HG03565 (cell line): ENCODE measurements around the gene SLC16A11.
A peak's percentile ranks its signal among the peaks of the same experiment; 100 is the strongest.

ENCODE experiments used
- ATAC-seq: cut with Tn5 transposase; IDR thresholded peaks from one replicate; pipeline ENCODE4 v1.9.1; 2021; ENCODE audit warnings: mild to moderate bottlenecking, moderate library complexity; ENCODE audit not compliant: unreplicated experiment

Gene SLC16A11

DNA sequence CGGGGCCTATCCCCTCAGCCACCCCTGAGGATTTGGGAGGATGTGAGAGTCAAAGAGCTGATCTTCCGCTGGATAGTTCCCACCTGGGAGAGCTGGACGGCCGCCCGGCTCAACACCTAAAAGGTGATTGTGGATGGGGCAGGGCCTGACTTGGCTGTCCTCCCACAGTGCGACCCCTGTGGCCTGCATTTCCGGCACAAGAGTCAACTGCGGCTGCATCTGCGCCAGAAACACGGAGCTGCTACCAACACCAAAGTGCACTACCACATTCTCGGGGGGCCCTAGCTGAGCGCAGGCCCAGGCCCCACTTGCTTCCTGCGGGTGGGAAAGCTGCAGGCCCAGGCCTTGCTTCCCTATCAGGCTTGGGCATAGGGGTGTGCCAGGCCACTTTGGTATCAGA lies 16.6 kb downstream of the SLC16A11 start:
- ATAC-seq, result no peak

DNA sequence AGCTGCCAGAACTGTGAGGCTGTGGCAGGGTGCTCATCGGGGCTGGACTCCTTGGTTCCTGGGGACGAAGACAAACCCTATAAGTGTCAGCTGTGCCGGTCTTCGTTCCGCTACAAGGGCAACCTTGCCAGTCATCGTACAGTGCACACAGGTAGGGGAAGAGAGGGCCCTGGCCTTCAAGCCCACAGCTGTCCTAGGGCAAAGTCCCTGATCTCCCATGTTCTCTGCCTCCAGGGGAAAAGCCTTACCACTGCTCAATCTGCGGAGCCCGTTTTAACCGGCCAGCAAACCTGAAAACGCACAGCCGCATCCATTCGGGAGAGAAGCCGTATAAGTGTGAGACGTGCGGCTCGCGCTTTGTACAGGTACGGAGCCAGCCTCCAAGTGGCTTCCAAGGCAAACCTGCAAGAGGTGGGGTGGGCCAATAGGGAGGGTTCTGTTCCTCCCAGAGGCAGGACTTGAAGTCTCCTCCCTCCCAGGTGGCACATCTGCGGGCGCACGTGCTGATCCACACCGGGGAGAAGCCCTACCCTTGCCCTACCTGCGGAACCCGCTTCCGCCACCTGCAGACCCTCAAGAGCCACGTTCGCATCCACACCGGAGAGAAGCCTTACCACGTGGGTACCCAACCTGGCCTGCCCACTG lies 17.3 kb downstream of the SLC16A11 start:
- ATAC-seq, result no peak

DNA sequence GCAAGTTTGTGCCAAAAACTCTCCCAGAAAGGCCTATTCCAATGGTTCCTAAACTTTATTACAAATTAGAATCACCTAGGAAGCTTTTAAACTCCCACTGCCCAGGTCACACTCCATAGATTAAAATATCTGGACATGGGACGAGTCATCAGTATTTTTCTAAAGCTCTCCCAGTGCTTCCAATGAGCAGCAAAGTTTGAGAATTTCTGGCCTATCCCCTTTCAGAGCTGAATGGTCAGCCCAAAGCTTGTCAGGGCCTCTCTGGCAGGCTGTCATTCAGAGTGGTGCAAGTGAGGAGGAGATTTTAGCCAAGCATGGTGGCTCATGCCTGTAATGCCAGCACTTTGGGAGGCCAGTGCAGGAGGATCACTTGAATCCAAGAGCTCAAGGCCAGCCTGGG lies 18.6 kb downstream of the SLC16A11 start:
- no peak for ATAC-seq

DNA sequence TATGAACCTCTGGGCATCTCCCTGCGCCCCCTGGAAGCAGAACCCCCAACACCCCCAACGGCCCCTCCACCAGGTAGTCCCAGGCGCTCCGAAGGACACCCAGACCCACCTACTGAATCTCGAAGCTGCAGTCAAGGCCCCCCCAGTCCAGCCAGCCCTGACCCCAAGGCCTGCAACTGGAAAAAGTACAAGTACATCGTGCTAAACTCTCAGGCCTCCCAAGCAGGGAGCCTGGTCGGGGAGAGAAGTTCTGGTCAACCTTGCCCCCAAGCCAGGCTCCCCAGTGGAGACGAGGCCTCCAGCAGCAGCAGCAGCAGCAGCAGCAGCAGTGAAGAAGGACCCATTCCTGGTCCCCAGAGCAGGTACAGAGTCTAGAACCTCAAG lies 19.5 kb downstream of the SLC16A11 start:
- ATAC-seq, result no peak

DNA sequence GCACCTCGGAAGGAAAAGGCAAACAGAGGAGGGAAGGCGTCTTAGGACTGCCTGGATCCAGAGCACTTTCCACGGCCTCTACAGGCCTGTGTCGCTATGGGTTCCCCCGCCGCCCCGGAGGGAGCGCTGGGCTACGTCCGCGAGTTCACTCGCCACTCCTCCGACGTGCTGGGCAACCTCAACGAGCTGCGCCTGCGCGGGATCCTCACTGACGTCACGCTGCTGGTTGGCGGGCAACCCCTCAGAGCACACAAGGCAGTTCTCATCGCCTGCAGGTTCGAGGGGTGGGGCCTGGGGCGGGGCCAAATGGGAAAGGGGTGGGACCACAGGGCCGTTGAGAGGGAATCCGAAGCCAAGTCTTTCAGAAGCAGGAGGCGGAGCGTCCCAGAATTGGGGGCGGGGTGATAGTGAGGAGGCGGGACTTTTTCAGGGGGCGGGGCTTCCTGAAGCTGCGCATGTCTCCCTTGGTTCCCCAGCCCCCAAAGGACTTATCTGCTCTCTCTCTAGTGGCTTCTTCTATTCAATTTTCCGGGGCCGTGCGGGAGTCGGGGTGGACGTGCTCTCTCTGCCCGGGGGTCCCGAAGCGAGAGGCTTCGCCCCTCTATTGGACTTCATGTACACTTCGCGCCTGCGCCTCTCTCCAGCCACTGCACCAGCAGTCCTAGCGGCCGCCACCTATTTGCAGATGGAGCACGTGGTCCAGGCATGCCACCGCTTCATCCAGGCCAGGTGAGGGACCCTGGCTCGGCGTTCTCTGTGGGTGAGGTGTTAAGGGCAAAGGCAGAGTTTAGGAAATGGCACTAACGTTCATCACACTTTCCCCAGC lies 20.1 kb downstream of the SLC16A11 start:
- ATAC-seq, result peak; percentile 41

DNA sequence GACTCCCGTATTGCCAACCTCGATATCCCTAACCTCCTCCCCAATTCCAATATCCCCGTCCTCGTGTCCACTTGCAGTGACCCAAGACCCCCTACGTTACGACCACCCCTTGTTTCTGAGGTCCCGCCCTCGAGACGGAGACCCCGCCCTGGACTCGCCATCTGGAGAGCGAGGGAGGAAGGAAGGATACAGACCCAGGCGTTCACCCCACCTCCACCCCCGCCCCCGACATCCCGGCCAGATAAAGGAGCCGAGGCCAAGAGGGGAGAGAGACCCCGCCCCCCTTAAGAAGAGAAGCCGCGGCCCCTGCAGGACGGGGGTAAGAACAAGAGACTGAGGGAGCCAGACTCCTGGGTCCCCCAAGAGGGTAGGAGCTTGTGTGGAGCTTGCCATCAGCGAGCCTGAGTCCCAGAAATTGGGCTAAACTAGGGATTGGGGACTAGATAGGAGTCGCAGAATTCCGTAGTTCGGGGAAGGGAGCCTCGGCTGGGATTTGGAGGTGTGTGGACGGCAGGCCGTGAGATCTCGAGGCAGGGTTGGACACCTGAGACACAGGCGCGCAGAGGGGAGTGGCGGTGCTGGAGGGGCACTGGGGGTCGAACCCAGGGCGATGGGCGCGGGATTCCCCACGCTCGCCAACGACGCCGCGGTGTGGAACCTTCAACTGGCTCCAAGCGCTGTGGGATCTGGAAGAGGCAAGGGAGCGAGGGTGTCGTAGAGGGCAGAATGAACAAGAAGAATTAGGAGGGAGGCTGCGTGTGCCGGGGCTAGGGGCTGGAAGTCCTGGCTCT lies 20.9 kb downstream of the SLC16A11 start, which contains the start of gene BCL6B:
BCL6B (plus strand) TSS at position 270 of the 791 bp plus-strand sequence. CDS start 622 bp downstream, outside the sequence.
- ATAC-seq, result no peak

DNA sequence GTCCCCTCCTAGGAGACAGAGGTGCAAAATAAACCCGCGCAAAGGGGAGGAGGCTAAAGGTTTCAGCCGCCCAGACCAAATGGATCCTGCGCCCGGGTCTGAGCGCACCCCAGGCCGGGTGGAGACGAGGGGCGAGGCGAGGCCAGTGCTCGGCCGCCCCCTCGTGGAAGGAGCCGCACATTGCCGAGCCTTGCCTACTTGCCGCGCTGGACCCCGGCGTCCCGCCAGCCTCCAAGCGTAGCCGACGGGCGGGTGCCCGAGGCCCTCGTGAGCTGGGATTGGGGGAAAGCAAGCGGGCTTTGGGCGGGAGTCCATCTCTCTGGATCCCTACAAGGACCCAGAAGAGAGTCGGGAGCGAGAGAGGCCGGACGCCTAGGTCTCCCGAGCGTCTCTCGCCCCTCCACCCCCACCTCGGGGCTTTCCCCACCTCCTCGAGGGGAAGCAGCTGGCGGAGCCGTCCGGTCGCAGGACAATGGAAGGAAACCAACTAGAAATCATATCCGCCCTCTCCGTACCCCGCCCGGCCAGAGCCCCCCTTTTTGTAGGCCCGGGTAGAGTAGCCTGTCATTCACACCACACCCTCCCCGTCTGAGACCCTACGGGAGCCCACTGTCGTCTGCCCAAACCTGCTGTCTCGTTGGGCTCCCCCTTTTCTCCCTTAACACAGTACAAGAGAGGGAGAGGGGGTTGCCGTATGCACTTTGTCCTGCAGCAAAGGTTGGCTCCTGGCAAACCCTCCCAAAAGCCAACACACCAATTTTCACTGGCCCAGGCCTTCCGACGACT lies 21.7 kb downstream of the SLC16A11 start:
- peak; percentile 49 for ATAC-seq

DNA sequence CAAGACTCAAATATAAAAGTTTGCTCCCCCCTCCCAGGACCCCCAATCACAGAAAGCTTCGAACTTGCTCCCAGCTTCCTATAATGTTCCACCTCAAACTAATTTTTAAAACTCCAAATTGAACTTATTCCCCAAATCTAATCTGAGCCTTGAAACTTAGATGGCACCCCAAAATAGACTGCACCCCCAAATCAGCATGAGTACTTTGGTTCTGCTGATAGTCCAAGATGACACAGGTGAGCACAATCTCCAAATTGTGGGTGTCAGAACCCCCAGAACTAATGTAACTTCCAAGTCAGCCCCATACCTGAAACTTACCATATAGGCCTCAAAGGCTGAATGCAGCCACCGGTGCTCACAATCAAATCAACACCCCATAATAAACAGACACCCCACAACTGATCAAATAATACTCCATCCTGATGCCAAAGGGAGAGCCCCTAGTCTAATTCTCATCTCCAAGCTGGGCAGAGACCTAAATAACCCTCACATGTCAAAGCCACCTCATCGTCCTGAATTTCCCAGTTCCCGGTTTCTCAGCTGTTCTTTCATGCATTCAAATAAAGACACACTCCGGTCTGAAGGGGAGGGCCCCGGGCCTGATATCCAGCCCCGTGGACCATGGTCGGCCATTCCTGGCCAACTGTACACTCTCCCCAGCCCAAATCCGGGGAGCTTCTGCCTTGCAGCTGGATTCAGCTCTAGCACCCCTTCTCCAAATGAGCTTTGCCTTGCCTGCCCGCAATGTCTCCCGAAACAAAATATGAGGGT lies 22.8 kb downstream of the SLC16A11 start:
- no peak for ATAC-seq

DNA sequence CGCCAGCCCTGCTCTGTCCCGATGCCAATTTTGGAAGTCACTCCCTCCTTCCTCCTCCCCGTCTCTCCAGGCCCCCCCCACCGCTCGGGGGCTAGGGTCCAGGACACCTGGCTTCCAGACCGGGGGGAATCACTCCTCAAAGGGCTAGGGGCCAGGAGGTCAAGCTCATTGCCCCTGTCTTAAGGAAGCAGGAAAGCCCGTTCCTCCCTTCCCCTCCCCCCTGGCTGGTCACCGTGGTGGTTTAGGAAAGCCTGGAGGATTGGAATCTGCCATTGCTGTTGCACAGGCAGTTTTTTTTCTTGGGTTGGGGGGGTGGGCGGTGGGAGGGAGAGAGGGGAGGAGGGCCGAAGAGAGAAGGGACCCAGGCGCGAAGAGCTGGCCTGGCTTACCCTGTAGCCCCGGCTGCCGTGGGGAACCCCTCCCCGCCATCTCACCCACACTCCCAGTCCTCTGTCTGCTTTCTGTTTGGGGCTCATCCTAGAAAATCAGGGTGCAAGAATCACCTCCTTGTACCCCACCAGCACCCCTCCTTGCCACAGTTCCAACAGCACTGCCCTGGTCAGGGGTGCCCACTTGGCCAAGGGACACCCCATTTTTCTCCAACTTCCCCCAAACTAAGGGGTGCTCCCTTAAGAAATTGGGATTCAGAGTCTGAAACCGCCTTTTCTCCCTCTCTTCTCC lies 23.9 kb downstream of the SLC16A11 start:
- ATAC-seq, result no peak

DNA sequence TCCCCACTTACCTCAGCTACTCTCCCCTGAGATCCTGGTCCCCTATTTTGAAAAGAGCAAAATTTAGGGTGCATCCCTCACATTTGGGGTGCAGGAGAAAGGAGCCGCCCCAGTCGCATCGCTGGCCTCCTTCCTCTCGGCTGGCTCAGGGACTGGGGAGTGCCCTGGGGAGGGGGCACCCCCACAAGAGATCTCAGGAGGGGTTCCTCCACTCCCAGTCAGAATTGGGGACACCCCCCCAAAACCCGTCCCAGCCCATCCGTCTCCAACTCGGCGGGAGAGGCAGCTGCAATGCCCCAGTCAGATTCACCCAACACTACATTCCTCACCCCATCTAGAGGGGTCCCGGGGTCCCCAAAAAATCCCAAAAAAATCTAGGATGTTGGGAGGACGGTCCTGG lies 24.5 kb downstream of the SLC16A11 start:
- ATAC-seq, result no peak

DNA sequence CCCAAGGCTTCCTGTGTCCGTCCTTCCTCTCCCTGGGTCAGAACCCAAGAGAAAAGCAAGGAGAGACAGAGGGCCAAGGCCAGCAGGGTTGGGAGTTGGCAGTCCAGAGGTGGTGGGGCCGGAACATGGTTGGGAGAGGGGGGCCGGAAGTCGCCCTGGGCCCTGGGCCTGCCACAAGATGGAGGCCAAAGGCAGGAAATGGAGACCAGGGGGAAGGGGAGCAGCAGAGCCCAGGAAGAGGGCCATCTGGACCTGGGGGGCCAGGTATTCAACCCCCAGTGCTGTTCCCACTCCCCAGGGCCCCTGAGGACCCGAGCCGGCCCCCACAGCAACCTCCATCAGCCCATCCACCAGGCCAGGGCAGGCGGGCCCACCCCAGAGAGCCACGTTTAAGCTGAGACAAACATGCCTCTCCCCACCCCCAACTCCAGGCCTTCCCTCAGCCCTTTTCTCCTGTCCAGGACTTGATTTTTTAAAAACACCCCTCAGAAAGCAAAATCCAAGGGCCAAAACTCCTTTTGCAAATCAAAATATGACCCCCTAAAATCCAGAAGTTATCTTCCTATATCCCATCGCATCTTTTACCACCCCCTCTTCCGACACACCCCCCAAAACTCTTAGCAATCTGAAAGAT lies 25.4 kb downstream of the SLC16A11 start:
- ATAC-seq, result no peak

DNA sequence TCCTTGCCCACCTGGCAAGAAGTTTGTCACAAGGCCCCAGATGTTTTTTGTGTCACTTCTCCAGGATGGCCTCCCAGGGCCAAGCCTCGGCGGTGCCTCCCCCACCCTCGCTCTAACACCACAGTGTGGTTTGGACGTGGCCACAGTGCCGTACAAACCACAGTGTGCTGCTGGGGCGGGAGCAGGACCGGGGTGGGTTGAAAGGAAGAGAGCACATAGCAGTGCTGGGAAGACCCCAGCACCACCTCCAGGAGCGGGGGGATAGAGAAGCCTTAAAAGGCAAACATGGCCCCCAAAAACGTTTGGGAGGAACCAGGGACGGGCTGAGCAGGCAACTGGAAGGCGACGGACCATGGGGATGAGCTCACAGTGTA lies 26.1 kb downstream of the SLC16A11 start:
- no peak for ATAC-seq

DNA sequence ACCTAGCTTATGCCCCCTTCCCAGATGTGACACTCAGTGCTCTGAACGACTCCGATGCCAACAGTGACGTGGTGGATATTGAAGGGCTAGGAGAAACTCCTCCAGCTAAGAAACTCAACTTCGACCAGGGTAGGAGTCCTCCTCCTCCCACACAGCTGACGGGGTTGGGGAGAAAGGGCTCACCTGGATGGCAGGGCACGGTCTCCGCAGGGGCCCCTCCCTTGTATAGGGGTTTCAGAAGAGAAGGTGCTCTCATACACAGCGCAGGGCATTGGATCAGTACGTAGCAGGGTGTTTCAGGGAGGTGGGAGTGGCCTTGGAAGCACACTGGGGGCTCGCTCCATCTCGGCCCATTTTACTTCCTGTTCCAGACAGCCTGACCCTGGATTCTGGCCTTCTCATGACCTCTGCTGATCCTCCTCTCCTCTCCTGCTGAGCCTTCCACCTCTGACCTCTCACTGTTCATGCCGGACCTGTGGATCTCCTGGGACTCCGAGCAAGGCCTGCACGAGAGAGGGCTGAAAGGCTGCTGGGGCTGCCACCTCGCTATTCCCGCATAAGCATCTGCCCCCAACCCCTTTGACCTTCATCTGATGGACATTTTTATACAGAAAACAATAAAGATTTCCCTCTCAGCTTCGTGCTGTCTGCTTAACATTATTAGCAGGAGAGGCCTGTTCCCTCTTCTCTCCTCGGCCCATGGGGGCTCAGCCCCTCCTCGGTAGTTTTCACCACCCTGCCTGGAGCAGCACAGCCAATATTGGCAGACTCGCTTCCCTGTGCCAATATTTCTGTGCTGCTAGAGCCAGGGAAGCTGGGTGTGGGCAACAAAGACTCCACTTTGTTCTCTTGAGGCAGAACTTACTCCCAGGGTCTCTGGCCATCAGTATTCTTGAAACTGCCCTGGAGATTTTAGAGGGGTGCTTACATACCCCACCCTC lies 26.7 kb downstream of the SLC16A11 start:
- no peak for ATAC-seq

DNA sequence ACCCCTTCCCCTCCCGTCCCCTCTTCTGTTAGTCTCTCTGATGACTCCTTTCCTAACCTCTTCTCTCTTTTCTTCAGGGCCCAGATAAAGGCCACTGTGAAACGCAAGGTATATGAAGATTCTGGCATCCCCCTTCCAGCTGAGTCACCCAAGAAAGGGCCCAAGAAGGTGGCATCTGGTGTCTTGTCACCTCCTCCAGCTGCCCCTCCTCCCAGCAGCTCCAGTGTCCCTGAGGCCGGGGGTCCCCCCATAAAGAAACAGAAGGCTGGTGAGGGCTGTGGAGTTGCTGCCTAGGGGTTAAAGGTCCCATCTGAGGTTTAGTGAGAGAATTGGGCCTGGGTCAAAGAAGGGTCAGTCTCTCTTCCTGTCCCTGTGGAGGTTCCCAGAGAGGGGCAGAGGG lies 27.5 kb downstream of the SLC16A11 start:
- ATAC-seq, result no peak

DNA sequence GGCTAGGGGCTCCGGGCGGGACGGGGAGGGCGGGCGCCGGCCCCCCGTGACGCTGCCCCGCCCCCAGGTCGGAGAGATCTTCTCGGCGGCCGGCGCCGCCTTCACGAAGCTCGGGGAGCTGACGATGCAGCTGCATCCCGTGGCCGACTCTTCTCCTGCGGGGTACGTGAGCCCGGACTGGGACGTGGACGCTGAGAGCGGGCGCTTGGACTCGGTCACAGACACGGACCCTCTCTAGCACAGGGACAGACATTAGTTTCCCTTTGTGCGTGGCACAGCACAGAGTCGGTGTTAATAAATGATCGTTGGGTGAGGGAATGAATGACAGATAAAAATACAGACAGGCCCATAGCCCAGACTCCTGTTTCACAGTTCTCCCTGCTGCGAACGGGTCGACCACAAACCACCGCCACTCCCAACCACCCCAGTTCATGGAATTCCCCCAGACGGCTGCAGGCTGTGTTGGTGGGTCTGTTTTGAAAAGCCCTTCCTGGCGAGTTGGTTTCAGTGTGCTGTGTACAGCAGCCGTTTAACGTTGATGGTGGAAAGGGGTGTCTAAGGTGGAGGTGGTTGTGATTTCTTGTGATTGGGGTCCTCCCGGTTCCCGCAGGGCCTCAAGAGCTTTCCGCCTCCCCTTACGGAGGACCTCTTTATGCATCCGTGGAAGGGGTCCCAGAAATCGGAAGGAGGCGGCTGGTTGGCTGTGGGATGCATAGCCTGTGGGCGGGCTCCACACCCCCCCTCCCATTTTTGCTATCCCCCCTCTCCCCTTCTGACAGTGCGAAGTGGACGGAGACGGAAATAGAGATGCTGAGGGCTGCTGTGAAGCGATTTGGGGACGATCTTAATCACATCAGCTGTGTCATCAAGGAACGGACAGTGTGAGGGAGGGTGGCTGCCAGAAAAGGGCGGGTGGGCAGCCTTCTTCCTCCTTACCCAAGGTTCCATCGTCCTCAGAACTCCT lies 28.6 kb downstream of the SLC16A11 start:
- ATAC-seq, result no peak

DNA sequence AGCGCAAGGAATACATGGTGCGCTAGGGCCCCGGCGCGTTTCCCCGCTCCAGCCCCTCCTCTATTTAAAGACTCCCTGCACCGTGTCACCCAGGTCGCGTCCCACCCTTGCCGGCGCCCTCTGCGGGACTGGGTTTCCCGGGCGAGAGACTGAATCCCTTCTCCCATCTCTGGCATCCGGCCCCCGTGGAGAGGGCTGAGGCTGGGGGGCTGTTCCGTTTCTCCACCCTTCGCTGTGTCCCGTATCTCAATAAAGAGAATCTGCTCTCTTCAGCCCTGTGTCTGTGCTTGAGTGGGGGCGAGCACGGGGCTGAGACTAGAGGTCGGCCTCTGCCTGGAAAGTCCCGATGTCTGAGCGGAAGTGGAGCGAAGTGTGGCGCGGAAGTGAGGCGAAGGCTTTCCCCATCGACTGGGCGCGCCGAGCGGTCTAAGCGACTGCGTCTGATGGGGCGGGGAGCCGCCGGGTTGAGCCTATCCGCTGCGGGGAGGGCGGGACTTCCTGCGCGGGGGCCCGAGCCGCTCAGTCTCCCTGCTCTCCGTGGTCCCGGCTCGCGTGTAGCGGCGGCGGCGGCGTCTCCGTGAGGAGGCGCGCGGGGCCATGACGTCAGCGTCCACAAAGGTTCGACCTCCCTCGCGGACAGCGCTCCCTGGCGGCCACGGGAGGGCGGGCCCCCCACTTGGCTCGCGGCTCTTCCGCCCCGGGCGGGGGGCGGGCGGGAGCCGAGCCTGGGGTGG lies 29.5 kb downstream of the SLC16A11 start:
- peak; percentile 72 for ATAC-seq
